ENCODE measurements around the gene SPRED2.

The SPRED2 gene

GRCh38 chr2:65432227-65433190 is at the start of gene SPRED2:
Gene SPRED2 (minus strand): TSS chr2:65432599. CDS start chr2:65431987, 612 bp downstream.
- peak; percentile 98 for DNase-seq (ENCODE audit: low read depth)
- TF ChIP-seq CTCF (IDR thresholded peaks at IDR 0.05; ENCODE audit: low read length, missing control alignments), result no peak
- peak within 1 kb of the TSS; percentile 87 for H3K4me3 ChIP-seq (replicated peaks; ENCODE audit: low read depth, low read length)

GRCh38 chr2:65481961-65482360 is 49.6 kb upstream of the SPRED2 start:
- DNase-seq (ENCODE audit: low read depth), result no peak
- no peak overlapping the region for H3K4me3 ChIP-seq (replicated peaks; ENCODE audit: low read depth, low read length)
- TF ChIP-seq CTCF (IDR thresholded peaks at IDR 0.05; ENCODE audit: low read length, missing control alignments), result no peak

- TF ChIP-seq CTCF (IDR thresholded peaks at IDR 0.05; ENCODE audit: low read length, missing control alignments), result no peak
- no peak for DNase-seq (ENCODE audit: low read depth)
- no peak overlapping the region for H3K4me3 ChIP-seq (replicated peaks; ENCODE audit: low read depth, low read length)
These were observed 47.1 kb upstream of the SPRED2 start for GRCh38 chr2:65479524-65479923.

- no peak for DNase-seq (ENCODE audit: low read depth)
- TF ChIP-seq CTCF (IDR thresholded peaks at IDR 0.05; ENCODE audit: low read length, missing control alignments), result no peak
- H3K4me3 ChIP-seq (replicated peaks; ENCODE audit: low read depth, low read length), result no peak overlapping the region
These were observed 46.2 kb upstream of the SPRED2 start for GRCh38 chr2:65478498-65479135.

- DNase-seq (ENCODE audit: low read depth), result peak; percentile 48
- no peak for TF ChIP-seq CTCF (IDR thresholded peaks at IDR 0.05; ENCODE audit: low read length, missing control alignments)
- no peak overlapping the region for H3K4me3 ChIP-seq (replicated peaks; ENCODE audit: low read depth, low read length)
These were observed 45.2 kb upstream of the SPRED2 start for GRCh38 chr2:65477590-65477989.

GRCh38 chr2:65476778-65477177 is 44.4 kb upstream of the SPRED2 start:
- DNase-seq (ENCODE audit: low read depth), result no peak
- TF ChIP-seq CTCF (IDR thresholded peaks at IDR 0.05; ENCODE audit: low read length, missing control alignments), result no peak
- H3K4me3 ChIP-seq (replicated peaks; ENCODE audit: low read depth, low read length), result no peak overlapping the region

Data from fibroblast of pulmonary artery (primary cell).